Stimulated activated CD4-positive, alpha-beta T cell treated with anti-CD3 and anti-CD28 coated beads, Interleukin-1b, Interleukin-23, amount 100 ng/mL, for 1 hour (primary cell): ENCODE measurements around the gene CGREF1.
"Not testable (repeated sequence)": the region's sequence is repeated elsewhere in the genome, so short reads cannot be mapped to it uniquely, and the experiment has no call there.

Experiments
- DNase-seq, 2 donors: peaks; one replicate each; pipeline ENCODE4 v3.0.0-alpha.2; 2020; ENCODE audit warnings: low read depth in 2 of 2

The CGREF1 gene

DNA sequence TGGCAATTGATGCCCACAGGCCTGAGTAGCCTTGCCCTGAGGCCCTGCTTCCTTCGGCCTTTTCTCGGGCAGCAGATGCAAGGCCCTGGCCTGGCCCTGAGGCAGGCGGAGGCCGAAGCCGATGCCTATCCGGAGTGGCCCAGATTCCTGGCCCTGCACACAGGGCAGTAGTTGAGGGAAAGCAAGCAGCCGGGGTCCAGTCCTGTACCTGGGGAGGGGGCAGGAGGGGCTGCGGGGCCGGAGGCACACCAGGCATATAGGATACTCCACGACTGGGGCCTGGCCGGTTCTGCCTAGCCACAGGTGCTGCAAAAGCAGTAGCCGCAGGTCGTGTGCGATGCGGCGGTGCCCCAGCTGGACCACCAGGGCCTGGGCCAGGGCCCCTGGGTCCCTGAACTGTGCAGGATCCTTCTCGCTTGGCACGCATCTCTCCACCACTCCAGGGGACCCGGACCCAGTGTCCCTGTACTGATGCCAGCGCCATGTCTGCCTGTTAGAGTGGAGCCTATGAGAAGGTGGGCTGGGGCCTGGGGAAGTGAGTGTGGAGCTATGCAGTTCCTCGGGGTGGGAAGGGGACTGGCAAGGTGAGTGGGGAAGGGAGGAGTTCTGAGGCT is 18.5 kb upstream of the CGREF1 start:
- DNase-seq: no peak

DNA sequence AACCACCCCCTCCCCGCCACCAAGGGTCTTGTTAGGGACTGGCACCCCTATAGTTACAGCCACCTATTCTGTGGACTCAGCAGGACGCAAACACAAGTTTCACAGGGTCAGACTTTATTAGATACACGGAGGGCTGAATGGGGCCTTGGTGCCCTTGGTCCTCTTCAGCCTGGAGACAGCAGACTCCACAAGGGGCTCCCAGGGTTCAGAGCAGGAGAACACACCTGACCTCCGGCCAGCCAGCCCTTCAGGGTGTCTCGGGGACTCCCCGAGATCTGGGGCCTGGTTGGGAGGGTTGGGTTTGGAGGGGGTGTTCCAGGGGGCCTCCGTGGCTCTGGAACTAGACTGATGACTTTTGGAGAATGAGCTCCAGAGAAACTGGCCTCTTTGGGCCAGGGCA is 17.8 kb upstream of the CGREF1 start:
- DNase-seq: no peak

DNA sequence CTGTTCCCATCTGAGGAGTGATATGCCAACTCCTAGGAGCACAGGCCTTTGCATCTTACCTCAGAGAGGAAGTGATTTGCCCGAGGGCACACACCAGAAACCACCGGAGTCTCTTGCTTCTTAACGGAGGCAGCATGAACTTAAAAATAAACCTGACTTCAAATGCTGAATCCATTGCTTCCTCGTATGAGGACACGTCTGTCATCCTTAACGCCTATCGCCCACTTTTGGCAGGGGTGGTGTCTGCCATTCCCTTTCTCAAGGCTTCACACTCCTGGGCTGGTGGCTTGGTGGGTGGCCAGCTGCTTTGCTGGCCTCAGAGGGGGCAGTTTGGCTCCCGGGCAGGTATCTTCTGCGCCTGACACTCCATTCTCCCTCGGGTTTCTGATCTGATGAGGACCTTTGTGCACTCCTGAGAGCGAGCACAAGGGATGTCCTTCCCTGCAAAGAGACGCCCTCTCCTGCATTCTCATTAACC is 16.6 kb upstream of the CGREF1 start:
- no peak for DNase-seq

DNA sequence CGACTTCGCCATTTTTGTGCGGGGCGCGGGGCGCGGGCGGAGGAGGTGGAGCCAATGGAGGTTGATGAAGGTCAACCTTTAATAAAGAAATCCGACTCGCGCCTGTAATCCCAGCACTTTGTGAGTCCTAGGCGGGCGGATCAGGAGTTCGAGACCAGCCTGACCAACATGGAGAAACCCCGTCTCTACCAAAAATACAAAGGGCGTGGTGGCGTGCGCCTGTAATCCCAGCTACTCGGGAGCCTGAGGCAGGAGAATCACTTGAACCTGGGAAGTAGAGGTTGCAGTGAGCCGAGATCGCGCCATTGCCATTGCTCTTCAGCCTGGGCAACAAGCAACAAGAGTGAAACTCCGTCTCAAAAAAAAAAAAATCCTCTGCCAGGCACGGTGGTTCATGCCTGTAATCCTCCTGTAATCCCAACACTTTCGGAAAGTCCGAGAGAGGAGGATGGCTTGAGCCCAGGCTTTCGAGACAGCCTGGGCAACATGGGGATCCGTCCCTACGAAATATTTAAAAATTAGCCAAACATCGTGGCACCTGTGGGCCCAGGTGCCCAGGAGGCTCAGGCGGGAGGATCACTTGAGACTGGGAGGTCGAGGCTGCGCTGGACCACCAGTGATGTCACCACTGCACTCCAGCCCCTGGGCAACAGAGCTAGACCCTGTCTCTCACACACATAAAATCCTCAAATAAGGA is 16.0 kb upstream of the CGREF1 start:
- DNase-seq: no peak

DNA sequence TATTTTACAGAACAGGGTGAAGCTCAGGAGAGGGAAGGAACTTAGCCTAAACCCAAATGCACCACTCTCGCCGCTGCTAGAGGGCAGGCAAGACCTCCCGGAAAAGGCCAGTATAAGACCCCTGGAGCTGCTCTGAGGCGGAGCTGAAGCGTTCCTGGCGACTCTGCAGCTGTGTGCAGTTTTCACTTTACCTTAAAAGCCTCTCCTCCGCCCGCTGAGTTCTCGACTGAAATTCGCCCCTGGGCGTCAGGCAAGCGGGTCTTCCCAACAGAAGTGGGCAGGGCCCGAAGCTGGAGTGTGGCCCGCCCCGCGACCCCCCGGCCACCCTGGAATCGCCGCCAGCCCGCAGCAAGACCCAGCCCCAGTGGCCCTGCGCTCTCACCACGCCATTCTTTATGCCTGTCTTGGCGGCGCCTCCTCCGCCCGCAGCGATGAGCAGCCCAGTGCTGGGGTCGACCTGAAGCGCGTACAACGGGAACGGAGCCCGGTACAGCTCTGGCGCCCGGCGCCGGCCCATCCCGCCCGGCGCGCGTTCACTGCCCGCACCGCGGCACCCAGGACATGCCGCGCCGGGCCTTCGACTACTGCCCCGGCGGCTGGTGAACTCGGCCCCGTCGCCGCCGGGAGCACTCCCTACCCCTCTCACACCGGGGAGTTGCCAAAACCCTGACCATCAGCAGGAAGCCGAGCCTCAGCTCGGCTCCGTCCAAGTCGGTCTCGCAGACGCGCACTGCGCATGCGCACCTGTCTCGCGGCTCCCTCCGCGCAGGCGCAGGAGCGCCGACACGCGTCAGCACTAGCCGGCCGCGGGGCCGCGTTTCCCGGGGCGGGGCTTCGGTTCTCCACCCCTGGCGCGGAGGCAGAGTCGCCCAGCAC is 15.2 kb upstream of the CGREF1 start, which contains the start of gene PREB:
TSS of gene PREB (minus strand) at position 732 of the 876 bp plus-strand sequence. CDS start at position 517, 215 bp downstream.
- DNase-seq: peak; percentile 95 to 97

DNA sequence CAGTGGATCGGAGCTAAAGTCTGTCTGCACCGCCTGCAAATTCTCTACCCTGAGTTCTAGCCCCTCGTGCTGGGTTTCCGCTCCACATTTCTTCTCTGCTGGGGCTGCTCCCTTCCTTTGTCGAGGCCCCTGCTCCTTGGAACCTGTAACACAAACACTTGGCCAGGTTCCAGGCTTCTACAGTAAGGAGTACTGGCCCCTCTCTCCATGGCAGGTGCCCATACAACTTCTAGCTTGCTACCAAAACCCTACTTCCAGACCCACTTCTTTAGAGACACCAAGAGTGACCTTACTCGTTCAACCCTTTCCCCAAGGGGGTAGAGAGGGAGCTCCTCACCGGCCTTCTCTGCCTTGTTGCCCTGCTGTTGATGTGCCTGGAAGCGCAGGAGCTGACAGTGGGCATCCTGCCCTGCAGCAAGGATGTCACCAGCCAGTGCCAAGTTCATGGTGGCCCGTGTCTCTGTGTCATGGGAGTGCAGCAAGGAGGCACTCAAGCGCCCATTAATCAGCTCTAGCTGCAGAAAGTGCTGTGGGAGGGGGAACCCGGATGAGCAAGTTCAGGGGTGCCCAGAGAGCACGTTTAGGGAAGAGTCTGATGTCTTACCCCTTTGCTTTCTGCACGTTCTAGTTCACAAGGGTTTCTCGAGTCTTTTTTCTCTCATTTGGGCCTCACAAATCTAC is 14.4 kb upstream of the CGREF1 start:
- DNase-seq: no peak

DNA sequence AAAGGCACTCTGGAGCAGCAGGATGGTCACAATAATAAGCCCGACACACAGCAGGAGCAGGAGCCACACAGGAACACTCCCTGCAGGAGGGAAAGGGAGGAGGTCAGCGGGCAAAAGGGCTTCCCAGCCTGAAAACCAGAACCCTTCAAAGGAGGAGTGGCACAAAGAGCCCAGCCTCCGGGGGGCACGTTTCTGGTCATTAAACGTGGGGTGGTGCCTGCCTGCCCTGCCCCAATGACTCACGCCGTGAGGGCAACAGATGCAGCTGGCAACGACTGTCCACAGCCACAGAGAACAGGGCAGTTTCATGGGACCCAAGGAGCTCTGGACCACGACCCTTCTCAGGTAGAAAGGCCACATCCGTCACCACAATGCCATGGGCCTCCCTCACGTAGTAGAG is 12.5 kb upstream of the CGREF1 start:
- DNase-seq: no peak

DNA sequence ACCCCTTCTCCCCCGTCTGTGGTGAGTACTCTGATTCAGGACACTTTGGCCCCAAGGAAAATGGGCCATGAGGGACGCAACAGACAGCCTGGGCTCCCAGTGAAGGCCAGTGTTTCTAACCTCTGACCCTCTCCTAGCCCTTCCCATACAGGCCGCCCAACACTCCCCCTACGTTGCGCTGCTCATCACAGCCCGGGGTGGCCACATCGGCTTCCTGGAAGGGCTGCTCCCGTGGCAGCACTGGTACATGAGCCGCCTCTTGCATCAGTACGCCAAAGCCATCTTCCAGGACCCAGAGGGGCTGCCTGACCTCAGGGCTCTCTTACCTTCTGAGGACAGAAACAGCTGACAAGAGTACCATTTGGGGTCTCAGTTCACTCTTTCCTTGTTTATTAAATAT is 11.5 kb upstream of the CGREF1 start:
- DNase-seq: no peak

DNA sequence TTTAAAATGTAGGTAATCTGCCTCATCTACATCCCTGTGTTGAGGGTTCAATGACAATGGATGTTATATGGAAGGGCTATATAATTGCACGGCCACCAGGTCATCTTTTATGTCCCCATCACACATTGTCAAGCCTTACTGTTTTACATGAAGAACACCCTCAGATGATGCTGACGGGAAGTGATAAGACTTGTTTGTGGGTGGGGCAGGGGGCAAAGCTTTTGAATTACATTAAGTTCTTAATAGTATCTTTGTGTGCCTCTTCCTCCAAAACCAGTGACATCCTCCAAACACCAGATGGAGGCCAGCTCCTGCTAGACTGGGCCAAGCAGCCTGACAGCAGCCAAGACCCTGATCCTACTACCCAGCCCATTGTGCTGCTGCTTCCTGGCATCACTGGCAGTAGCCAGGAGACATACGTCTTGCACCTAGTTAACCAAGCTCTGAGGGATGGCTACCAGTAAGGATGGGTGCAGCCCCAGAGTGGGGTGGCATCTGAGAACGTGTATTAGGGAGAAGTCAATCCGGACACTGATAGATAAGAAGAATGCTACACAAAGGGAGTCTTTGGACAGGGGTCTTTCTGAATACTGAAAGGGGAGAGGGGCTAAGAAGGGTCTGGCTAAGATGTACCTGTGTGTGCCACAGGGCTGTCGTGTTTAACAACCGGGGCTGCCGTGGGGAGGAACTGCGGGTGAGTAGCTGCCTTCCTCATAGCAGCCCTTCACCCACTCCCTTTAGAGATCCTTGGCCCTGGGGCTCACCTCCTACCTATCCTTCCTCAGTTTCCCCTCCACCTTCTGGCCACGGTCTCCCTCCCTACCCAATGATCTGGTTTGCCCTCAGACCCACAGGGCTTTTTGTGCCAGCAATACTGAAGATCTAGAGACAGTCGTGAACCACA is 10.0 kb upstream of the CGREF1 start:
- DNase-seq: no peak

DNA sequence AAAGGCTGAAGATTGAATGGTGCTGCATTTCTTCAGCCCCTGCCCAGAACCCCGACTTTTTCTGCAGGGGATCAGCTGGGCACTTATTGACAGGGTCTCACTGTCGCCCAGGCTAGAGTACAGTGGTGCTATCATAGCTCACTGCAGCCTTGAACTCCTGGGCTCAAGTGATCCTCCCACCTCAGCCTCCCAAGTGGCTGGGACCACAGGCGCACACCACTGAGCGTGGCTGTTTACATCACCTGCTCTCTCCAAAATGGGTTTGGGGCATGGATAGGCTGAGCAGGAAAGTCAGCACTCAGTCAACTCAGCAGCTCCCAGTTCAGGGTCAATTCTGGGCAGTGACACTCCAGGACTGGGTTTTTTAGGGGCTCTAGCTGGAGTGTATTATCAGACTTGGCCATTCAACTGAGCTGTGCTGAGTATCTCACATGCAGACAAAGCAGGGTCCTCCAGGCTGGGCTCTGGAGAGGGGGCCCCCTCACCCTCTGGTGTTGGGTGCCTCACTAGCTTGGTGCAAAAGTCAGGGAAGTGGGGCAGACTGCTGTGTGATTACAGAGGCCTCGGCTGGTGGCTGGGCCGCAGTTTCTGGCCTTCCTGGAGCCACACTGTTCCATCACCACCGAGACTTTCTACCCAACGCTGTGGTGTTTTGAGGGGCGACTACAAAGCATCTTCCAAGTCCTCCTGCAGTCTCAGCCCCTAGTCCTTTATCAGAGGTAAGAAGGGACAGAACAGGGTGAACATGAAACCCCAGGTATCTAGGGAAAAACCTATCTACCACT is 9.1 kb upstream of the CGREF1 start:
- no peak for DNase-seq

DNA sequence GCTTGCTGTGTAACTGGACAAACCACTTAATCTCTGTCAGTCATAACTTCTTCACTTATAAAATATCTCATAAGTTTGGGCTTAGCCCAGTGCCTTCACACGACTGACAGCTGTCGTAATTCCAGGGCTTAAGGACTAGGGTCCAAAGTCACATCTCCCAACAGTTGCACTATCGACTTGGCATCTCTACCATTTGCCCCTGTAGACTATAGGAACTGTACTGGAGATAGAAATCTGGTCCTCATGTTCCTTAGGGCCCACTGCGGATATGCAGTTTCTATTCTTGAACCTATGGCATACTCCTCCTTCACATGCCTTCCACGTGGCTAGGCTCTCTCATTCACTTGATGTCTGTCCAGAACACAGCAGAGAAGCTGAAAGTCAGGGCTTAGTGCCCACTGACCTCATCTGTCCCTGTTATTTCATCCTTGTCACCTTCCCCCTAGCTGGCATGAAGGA is 7.4 kb upstream of the CGREF1 start:
- no peak for DNase-seq

DNA sequence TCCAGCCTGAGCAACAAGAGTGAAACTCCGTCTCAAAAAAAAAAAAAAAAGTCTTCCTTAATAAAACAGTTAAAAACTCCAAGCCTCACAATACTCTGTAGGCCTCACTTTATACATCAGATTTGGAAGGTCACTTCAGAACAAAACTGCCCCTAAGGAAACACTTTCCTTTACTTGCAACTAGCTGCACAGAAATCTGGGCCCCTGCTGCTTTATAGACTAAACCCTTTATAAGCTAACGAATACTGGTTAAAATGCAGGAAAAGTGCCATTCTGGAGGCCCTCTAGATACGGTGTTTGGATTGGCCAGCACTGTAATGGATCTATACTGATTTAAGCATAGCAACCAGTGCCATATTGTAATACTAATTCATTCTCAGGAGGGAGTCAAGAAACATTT is 6.2 kb upstream of the CGREF1 start:
- DNase-seq: no peak

DNA sequence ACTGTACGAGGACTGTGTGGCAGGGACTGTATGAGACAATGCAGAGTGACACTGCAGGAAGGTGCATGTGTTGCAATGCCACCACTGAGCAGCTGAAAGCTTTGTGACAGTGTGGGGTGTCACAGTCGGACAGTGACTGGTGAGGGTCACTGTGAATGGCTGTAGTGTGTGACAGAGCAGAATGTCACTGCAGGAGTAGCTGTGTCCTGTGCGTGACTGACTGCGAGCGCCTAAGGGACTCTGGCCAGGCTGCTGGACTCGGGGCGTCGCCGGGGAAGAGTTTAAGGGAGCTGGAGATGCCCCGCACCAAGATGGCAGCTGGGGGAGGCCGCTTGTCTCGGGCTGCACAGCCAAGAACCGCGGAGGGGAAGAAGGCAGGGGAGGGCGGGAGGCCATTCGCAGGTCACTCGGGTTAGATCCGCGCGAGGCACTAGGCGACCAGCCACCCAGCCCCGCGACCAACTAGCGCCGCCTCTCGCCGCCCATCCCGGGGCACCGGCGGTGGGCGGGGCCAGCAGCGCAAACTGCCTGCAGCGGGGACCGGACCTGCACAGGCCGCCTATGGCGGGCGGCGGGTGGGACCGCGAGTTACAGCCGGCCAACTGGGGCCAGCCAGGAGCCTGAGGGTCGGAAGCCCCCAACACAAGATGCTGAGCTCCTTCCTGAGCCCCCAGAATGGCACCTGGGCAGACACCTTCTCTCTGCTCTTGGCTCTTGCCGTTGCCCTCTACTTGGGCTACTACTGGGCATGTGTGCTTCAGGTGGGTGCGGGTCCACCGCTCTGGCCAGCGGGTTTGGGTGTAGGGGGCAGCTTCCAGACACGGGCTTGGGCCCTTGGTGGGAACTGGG is 4.6 kb upstream of the CGREF1 start, which contains the start of gene ABHD1:
TSS of gene ABHD1 (plus strand) at position 514 of the 849 bp plus-strand sequence. CDS start at position 648, 134 bp downstream.
- DNase-seq: no peak

DNA sequence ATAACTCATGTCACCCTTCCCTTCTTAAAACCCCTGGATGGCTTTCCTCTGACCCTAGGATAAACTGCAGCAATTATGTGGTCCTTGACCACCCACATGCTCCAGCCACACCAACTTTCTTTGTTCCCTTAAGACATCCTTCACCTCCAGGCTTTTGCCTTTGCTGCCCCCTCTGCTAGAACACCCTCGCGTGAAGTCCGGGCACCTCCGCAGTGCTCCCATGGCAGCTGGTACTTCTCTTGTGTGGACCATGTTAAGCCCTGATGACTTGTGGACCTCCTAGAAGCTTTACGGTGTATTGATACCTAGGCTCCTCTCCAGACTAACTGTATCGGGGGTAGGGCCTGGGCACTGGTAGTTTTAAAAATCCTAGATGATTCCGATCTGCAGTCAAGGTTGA is 3.9 kb upstream of the CGREF1 start:
- DNase-seq: no peak

DNA sequence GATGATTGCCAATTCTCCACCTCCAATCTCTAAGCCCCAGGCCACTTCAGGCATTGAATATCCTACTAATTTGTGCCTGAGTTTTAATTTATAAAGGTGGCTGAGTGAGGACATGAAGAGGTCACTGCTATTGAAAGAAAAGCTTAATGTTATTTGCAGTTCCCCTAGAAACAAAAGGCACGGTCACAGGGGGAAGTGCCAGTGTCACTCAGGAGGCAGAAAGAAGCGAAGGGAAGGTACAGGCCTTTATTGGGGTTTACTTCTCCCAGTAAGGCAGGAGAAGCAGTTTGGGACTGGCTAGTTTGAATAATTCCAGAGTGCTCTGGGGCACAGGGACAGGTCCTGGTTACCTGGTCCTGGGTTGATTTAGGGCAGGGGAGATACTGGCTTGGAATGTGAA is 3.0 kb upstream of the CGREF1 start:
- no peak for DNase-seq

DNA sequence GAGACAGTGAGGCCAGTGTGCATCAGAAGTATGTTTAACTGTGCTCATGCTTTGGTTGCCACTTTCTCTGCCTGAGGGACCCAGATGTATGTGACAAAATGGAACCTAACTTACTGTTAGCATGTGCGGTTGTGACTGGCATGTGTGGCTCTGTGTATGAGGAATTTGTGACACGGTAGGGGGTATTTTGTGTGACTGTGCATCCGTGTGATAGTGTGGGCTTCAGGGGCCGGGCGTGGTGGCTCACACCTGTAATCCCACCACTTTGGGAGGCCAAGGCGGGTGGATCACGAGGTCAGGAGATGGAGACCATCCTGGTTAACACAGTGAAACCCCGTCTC is 372 bp upstream of the CGREF1 start:
- DNase-seq: not testable (repeated sequence)

DNA sequence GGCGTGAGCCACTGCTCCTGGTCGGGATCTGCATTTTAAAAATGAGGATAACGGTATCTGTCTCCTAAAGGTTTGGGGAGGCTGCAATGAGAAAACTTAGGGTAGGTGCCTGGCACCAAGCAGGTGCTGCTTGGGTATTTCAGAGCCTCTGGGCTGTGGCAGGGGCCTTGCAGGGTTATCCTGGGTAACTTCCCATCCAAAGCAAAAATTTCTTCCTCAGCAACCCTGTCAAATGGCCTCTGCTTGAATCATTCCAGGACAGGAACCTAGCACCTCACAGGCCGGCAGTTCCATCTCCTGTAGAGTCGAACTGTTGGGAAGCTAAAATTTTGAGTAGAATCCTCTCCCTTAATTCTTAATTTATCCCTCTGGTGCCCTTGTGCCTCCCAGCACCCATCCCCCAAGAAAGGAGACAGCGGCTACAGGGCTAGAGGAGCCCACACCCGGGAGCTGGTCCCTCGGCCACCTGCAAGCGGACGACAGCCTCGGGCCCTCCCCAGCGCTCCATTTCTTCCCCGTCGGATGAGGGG is 868 bp downstream of the CGREF1 start:
- DNase-seq: no peak

DNA sequence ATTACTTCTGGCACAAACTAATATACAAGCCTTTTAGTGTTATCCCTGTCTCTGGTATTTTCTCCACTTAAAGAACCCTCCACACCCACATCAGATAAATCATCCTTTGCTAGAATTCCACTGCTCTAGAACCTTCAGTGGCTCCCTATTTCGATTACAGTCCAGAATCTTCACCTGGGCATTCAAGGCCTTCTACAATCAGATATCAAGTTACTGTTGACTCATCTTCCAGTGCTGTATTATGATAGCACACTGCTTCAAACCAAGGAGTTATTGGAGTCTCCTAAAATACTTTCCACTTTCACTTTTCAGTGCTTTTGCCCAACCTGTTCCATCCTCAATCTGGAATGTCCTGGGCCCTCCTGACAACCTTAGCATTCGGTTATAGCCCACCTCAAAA is 3.4 kb downstream of the CGREF1 start:
- no peak for DNase-seq
